ENCODE results near the gene LZTFL1. TPM values are rescaled to one million over a fixed set of nuclear protein-coding genes. Genes with fewer than 3 reads are reported as not detected.

Gene LZTFL1
- total RNA-seq, 4 donors from 2014 or later: 39.5 to 56.5 (median 51.4) TPM

- intact Hi-C loops (cut with DNase I): no loop called here
- H3K27me3 ChIP-seq: no peaks in the 10 kb centered on the region
- no peak overlapping the region for H3K4me3 ChIP-seq (replicated peaks in 1 of 3)
- H3K27ac ChIP-seq: no peak overlapping the region
- 89 to 99% methylated on average over 5 of the region's 5 CpGs for WGBS, 2 donors
- H3K4me1 ChIP-seq: no peaks in the 10 kb centered on the region
- no peak for TF ChIP-seq POLR2A (IDR thresholded peaks at IDR 0.05)
- TF ChIP-seq, protein P1, sequence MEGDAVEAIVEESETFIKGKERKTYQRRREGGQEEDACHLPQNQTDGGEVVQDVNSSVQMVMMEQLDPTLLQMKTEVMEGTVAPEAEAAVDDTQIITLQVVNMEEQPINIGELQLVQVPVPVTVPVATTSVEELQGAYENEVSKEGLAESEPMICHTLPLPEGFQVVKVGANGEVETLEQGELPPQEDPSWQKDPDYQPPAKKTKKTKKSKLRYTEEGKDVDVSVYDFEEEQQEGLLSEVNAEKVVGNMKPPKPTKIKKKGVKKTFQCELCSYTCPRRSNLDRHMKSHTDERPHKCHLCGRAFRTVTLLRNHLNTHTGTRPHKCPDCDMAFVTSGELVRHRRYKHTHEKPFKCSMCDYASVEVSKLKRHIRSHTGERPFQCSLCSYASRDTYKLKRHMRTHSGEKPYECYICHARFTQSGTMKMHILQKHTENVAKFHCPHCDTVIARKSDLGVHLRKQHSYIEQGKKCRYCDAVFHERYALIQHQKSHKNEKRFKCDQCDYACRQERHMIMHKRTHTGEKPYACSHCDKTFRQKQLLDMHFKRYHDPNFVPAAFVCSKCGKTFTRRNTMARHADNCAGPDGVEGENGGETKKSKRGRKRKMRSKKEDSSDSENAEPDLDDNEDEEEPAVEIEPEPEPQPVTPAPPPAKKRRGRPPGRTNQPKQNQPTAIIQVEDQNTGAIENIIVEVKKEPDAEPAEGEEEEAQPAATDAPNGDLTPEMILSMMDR (IDR thresholded peaks at IDR 0.05): no peak
- DNase-seq: no peak
- H3K36me3 ChIP-seq: no peaks in the 10 kb centered on the region
- H3K9me3 ChIP-seq: no peaks in the 10 kb centered on the region
Measured at GRCh38 chr3:45803252-45803935, 38.5 kb downstream of the LZTFL1 start.

DNA sequence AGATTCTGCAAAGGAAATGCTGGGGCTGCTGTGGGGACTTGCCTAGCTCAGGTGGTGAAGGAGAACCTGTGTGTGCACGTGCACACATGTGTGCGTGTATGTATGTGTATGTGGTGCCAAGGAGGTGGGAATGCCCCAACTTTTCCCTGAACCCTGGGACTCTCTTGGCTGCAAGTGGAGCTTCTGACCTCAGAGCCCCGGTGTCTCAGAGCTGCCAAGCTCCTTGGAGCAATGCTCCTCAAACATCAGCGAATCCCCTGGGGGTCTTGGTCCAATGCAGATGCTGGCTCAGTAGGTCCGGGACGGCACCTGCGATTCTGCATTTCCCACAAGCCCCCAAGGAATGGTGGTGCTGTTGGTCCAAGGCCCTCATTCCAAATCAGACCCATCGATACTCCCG, 39.8 kb downstream of the LZTFL1 start:
- intact Hi-C loops (cut with DNase I): no loop called here
- WGBS, 2 donors: 93 to 95% methylated on average over 8 to 9 of the region's 9 CpGs
- Histone ChIP-seq H3K27me3 (no peaks in the 10 kb centered on the region), H3K4me3 (replicated peaks in 1 of 3) (no peak overlapping the region), H3K4me1 (no peaks in the 10 kb centered on the region), H3K9me3 (no peaks in the 10 kb centered on the region), H3K36me3 (no peaks in the 10 kb centered on the region), H3K27ac (no peak overlapping the region)
- TF ChIP-seq, protein P1 (IDR thresholded peaks at IDR 0.05): no peak
- no peak for TF ChIP-seq POLR2A (IDR thresholded peaks at IDR 0.05)
- DNase-seq: no peak

GRCh38 chr3:45800611-45801010, 41.3 kb downstream of the LZTFL1 start:
- Histone ChIP-seq H3K4me3 (replicated peaks in 1 of 3) (no peak overlapping the region), H3K9me3 (no peaks in the 10 kb centered on the region), H3K4me1 (peaks cover 5 to 11% of the 10 kb centered on the region in 2 donors), H3K27ac (no peak overlapping the region), H3K27me3 (no peaks in the 10 kb centered on the region), H3K36me3 (no peaks in the 10 kb centered on the region)
- TF ChIP-seq, protein P1 (IDR thresholded peaks at IDR 0.05): no peak
- TF ChIP-seq POLR2A (IDR thresholded peaks at IDR 0.05): no peak
- intact Hi-C loops (cut with DNase I): no loop called here
- no peak for DNase-seq
- WGBS, 2 donors: 67 to 100% methylated on average over 1 to 3 of the region's 4 CpGs

DNA sequence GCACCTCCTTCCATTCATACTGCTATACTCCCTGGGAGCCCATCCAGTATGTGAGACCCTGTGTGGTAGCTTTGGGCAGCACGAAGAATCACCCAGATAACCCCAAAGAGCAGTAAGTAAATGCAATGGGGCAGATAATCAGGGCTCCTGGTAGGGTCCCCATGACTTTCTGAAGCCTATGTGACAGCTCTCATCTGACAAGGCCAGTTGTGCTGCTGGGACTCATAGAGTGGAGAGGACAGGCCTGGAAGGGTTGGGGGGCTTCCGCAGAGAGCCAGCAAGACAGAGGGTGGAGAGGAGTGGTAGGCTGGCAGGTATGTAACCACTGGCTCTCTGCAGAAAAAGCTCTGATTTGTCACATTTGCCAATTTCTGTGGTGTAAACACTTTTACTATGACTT, 42.3 kb downstream of the LZTFL1 start:
- Histone ChIP-seq H3K4me3 (replicated peaks in 1 of 3) (no peak overlapping the region), H3K36me3 (no peaks in the 10 kb centered on the region), H3K4me1 (peaks cover 5 to 11% of the 10 kb centered on the region in 2 donors), H3K27me3 (no peaks in the 10 kb centered on the region), H3K9me3 (no peaks in the 10 kb centered on the region), H3K27ac (no peak overlapping the region)
- no peak for DNase-seq
- TF ChIP-seq, protein P1 (IDR thresholded peaks at IDR 0.05): no peak
- TF ChIP-seq POLR2A (IDR thresholded peaks at IDR 0.05): no peak
- intact Hi-C loops (cut with DNase I): no loop called here
- WGBS, 2 donors: 100% methylated on average over 2 of the region's 2 CpGs

GRCh38 chr3:45798034-45798433, 43.9 kb downstream of the LZTFL1 start:
- no peaks in the 10 kb centered on the region for H3K36me3 ChIP-seq
- TF ChIP-seq, protein P1 (IDR thresholded peaks at IDR 0.05): no peak
- no peak for TF ChIP-seq POLR2A (IDR thresholded peaks at IDR 0.05)
- peaks cover 5 to 11% of the 10 kb centered on the region in 2 donors for H3K4me1 ChIP-seq
- H3K9me3 ChIP-seq: no peaks in the 10 kb centered on the region
- WGBS, 2 donors: 62 to 69% methylated on average over 4 of the region's 4 CpGs
- H3K27ac ChIP-seq: no peak overlapping the region
- intact Hi-C loops (cut with DNase I): no loop called here
- no peak for DNase-seq
- no peak overlapping the region for H3K4me3 ChIP-seq (replicated peaks in 1 of 3)
- H3K27me3 ChIP-seq: no peaks in the 10 kb centered on the region
